ENCODE data around the gene PLGRKT. TPM values are rescaled to one million over a fixed set of nuclear protein-coding genes. Genes with fewer than 3 reads are reported as not detected.
"Not testable (repeated sequence)": the region's sequence is repeated elsewhere in the genome, so short reads cannot be mapped to it uniquely, and the experiment has no call there.

The PLGRKT gene
- total RNA-seq, 1 donor from 2014 or later: 12.4 TPM

- ATAC-seq; DNase-seq (ENCODE audit: low spot score): not testable (repeated sequence)
Measured at GRCh38 chr9:5321601-5322000, 116.1 kb downstream of the PLGRKT start.

GRCh38 chr9:5321058-5321457, 116.7 kb downstream of the PLGRKT start:
- ATAC-seq (no peak), DNase-seq (ENCODE audit: low spot score) (no peak)

GRCh38 chr9:5316406-5316805, 121.3 kb downstream of the PLGRKT start:
- DNase-seq (ENCODE audit: low spot score); ATAC-seq: not testable (repeated sequence)

GRCh38 chr9:5315187-5315923, 122.4 kb downstream of the PLGRKT start:
- no peak for ATAC-seq
- DNase-seq (ENCODE audit: low spot score): no peak

GRCh38 chr9:5310851-5311250, 126.9 kb downstream of the PLGRKT start:
- ATAC-seq (no peak), DNase-seq (ENCODE audit: low spot score) (no peak)

Other genes with a start within 250 kb of the PLGRKT start
- gene INSL4, start 206.5 kb downstream of the PLGRKT start, total RNA-seq: not detected
- gene RLN2, start 133.2 kb downstream of the PLGRKT start, total RNA-seq: not detected
- not detected for gene RLN1, start 98.0 kb downstream of the PLGRKT start, total RNA-seq
- gene CD274, start 12.6 kb upstream of the PLGRKT start, total RNA-seq: 1.0 TPM
- gene PDCD1LG2, start 72.6 kb upstream of the PLGRKT start, total RNA-seq: 0.73 TPM
- 9.4 TPM for gene RIC1, start 191.2 kb upstream of the PLGRKT start, total RNA-seq